MM.1S (cell line): ENCODE results near the gene UCP2.

Experiments used
- CTCF ChIP-seq: fragments of 300-600 bp; sonication (generic); IDR thresholded peaks from 2 replicates; pipeline ENCODE4 v1.5.1; 2016; ENCODE audit warnings: antibody characterized with exemption, low read length, mixed read lengths
- EZH2 ChIP-seq: fragments of 300-600 bp; sonication (generic); optimal IDR thresholded peaks from 2 replicates; pipeline ENCODE3; 2017; ENCODE audit warnings: low read depth, mild to moderate bottlenecking, antibody characterized with exemption, low read length, mixed read lengths
- EZH2phosphoT487 ChIP-seq: fragments of 300-600 bp; sonication (generic); IDR thresholded peaks from 2 replicates; pipeline ENCODE4 v1.6.1; 2018; ENCODE audit warnings: antibody characterized with exemption, low read length

- TF ChIP-seq CTCF = no peak
- no peak for TF ChIP-seq EZH2phosphoT487
- no peak for TF ChIP-seq EZH2
Observed at GRCh38 chr11:74005721-74006517, 23.3 kb upstream of the UCP2 start.
